K562 (cell line): ENCODE data around the gene RXFP1. TPM values are rescaled to one million over a fixed set of nuclear protein-coding genes. Genes with fewer than 3 reads are reported as not detected.

Experiments
- GATAD2B ChIP-seq: fragments of 450-650 bp; IDR thresholded peaks from 2 replicates; pipeline ENCODE4 v1.6.1; 2017; ENCODE audit warnings: mild to moderate bottlenecking, borderline replicate concordance
- HDAC1 ChIP-seq, 2 experiments: fragments of 450-650 bp; IDR thresholded peaks; 2 replicates each; pipeline ENCODE4 v1.6.1; 2016 to 2017; ENCODE audit warnings: inconsistent platforms in 1 of 2, mild to moderate bottlenecking in 1 of 2, moderate library complexity in 1 of 2
- HIVEP1 ChIP-seq: fragments of 250-450 bp; sonication (Bioruptor Pico); IDR thresholded peaks from 2 replicates; pipeline ENCODE4 v1.4.0; 2020; ENCODE audit warnings: mild to moderate bottlenecking
- HNRNPLL ChIP-seq: fragments of 200-400 bp; formaldehyde crosslinking; IDR thresholded peaks from 2 replicates; pipeline ENCODE4 v1.6.1; 2017; ENCODE audit warnings: low read length, low read depth, mild to moderate bottlenecking; ENCODE audit not compliant: poor library complexity, severe bottlenecking
- MGA ChIP-seq: fragments of 450-650 bp; IDR thresholded peaks from 2 replicates; pipeline ENCODE4 v1.6.1; 2016; ENCODE audit warnings: mild to moderate bottlenecking, moderate library complexity
- MTF1 ChIP-seq: fragments of 250-450 bp; sonication (Bioruptor Pico); IDR thresholded peaks from 2 replicates; pipeline ENCODE4 v1.9.0; 2021; ENCODE audit warnings: moderate library complexity, mild to moderate bottlenecking, inconsistent platforms, borderline replicate concordance
- POLR2H ChIP-seq: IDR thresholded peaks from 2 replicates; pipeline ENCODE4 v1.6.1; 2016; ENCODE audit warnings: missing genetic modification characterization, low read depth, mild to moderate bottlenecking, control low read depth, missing compliant biosample characterization, moderate library complexity
- POLR3A ChIP-seq: IDR thresholded peaks from 2 replicates; pipeline ENCODE4 v1.6.1; 2011; ENCODE audit warnings: borderline replicate concordance, mild to moderate bottlenecking, moderate library complexity; ENCODE audit not compliant: insufficient read length, insufficient read depth; ENCODE audit errors: extremely low read depth
- SETDB1 ChIP-seq: IDR thresholded peaks from one replicate; pipeline ENCODE4 v1.6.1; 2012; ENCODE audit warnings: low read length, control low read depth, inconsistent platforms
- SMARCE1 ChIP-seq: fragments of 450-650 bp; IDR thresholded peaks from 2 replicates; pipeline ENCODE4 v1.7.1; 2016; ENCODE audit warnings: mild to moderate bottlenecking
- SRSF9 ChIP-seq: fragments of 200-400 bp; formaldehyde crosslinking; IDR thresholded peaks from 2 replicates; pipeline ENCODE4 v1.6.1; 2017; ENCODE audit warnings: low read depth, low read length, borderline replicate concordance
- USF1 ChIP-seq: sonication (generic); formaldehyde crosslinking; IDR thresholded peaks from 2 replicates; pipeline ENCODE4 v1.9.0; 2022; ENCODE audit warnings: mild to moderate bottlenecking, missing genetic modification reagents
- ZFP36 ChIP-seq: fragments of 150-350 bp; IDR thresholded peaks from 2 replicates; pipeline ENCODE4 v1.6.1; 2018; ENCODE audit warnings: low read length, low read depth; ENCODE audit not compliant: partially characterized antibody
- ZNF124 ChIP-seq: sonication (generic); formaldehyde crosslinking; IDR thresholded peaks from 2 replicates; pipeline ENCODE4 v1.8.1; 2022; ENCODE audit warnings: missing genetic modification reagents
- ZNF778 ChIP-seq: fragments of 450-650 bp; formaldehyde crosslinking; IDR thresholded peaks from 2 replicates; pipeline ENCODE4 v1.4.0; 2020; ENCODE audit warnings: mild to moderate bottlenecking, moderate library complexity
- polyA plus RNA-seq, 8 experiments: library from polyadenylated mRNA; depleted of rRNA in 4 of 8; stranded (reverse) in 5 of 8; unstranded in 3 of 8; fragments of >200 nt; fragmentation: Nextera tagmentation in 2 of 8; fragmentation: Illumina TruSeq in 1 of 8; extraction: Ambion mirVana in 2 of 8; extraction: Trizol in 1 of 8; gene quantifications; 2 replicates each; pipeline versions ENCODE4 v1.2.1 to v1.2.3, GENCODE V29; 2011 to 2014; ENCODE audit warnings: inconsistent platforms in 1 of 8, missing spikeins in 1 of 8
- total RNA-seq, 7 experiments: library from RNA; depleted of rRNA in 6 of 7; stranded (reverse); fragments of >200 nt in 6 of 7; fragmentation: Illumina TruSeq in 2 of 7; extraction: Trizol in 2 of 7; gene quantifications; 2 replicates each; pipeline versions ENCODE4 v1.2.1 to v1.2.3, GENCODE V29; 2011 to 2021; ENCODE audit warnings: low replicate concordance in 1 of 7

Gene RXFP1
- total and polyA plus RNA-seq, 9 of the 15 experiments (the other 6 are each of a cell fraction or from before 2014, with no cell fraction given): 0.03 to 0.06 (median 0.04) TPM; not detected in 6

GRCh38 chr4:158670975-158671664, 149.4 kb downstream of the RXFP1 start (continued):
- TF ChIP-seq HDAC1 (IDR thresholded peaks at IDR 0.05) (peak in 1 of 2 experiments; percentile 61; a peak in 2 of 4 replicates), USF1 (CRISPR knock-in tag) (peak; percentile 74), POLR3A (no peak), POLR2H (tag) (no peak), MTF1 (no peak), ZFP36 (no peak), SMARCE1 (no peak), HNRNPLL (no peak), ZNF124 (CRISPR knock-in tag) (no peak), SETDB1 (no peak), GATAD2B (no peak), ZNF778 (CRISPR knock-in tag) (no peak), SRSF9 (no peak), MGA (peak; percentile 82), HIVEP1 (CRISPR knock-in tag) (no peak)
